GM12892 (cell line): ENCODE results near the gene HNF4A.

Experiments
- POLR2A ChIP-seq: IDR thresholded peaks from 2 replicates; pipeline ENCODE4 v1.6.1; 2011; ENCODE audit warnings: low read depth, low read length, control low read depth
- POLR2AphosphoS5 ChIP-seq: IDR thresholded peaks from 2 replicates; pipeline ENCODE4 v1.6.1; 2011; ENCODE audit warnings: low read depth, low read length, control low read depth
- TAF1 ChIP-seq: IDR thresholded peaks from 2 replicates; pipeline ENCODE4 v1.6.1; 2011; ENCODE audit warnings: low read depth, mild to moderate bottlenecking, control low read depth, low read length, borderline replicate concordance

DNA sequence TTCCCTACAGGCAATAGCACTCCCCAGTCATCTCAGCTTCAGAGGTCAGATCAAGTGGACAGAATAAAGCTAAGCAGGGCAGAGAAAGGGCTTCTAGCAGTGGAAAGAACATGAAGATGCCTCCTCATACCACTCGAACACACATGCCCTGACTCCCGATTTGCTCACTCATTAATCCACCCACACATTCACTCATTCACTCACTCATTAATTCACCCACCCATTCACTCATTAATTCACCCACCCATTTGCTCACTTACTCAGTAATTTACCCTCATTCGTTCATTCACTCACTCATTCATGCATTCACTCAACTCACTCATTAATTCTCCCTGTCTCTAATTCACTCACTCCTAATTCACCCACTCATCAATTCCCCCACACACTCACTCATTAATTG, 43.9 kb downstream of the HNF4A start:
- TF ChIP-seq TAF1, result no peak
- TF ChIP-seq POLR2A, result no peak
- no peak for TF ChIP-seq POLR2AphosphoS5
